Adrenal gland (tissue), 12 donors: ENCODE measurements around the gene RGSL1. TPM values are rescaled to one million over a fixed set of nuclear protein-coding genes. Genes with fewer than 3 reads are reported as not detected.
A peak's percentile ranks its signal among the peaks of the same experiment; 100 is the strongest.
"Not testable (repeated sequence)": the region's sequence is repeated elsewhere in the genome, so short reads cannot be mapped to it uniquely, and the experiment has no call there.

Source experiments
- DNase-seq, 7 donors: peaks; one replicate each; pipeline ENCODE4 v3.0.0-alpha.2; 2019 to 2020
- H3K27ac ChIP-seq, 5 donors: fragments of 200-600 bp; sonication (generic) in 4 of 5; 1 replicate in 3 of 5; 2 replicates in 2 of 5; pipeline versions ENCODE4 v1.5.1 to v1.8.0; 2016 to 2020; ENCODE audit warnings: mild to moderate bottlenecking in 1 of 5
- H3K27me3 ChIP-seq: fragments of 200-600 bp; 2 replicates; pipeline ENCODE4 v1.8.0; 2021
- H3K36me3 ChIP-seq, 2 donors: fragments of 200-600 bp; replicated peaks in 1 of 2; 1 replicate in 1 of 2; 2 replicates in 1 of 2; pipeline versions ENCODE4 v1.5.1 to v1.8.0; 2018 to 2022
- H3K4me1 ChIP-seq, 2 donors: fragments of 200-600 bp; replicated peaks in 1 of 2; 1 replicate in 1 of 2; 2 replicates in 1 of 2; pipeline versions ENCODE4 v1.5.1 to v1.8.0; 2018 to 2021
- H3K4me3 ChIP-seq, 4 donors: fragments of 200-600 bp; sonication (generic) in 3 of 4; one replicate each; pipeline ENCODE4 v1.5.1; 2016 to 2018
- H3K9me3 ChIP-seq, 3 donors: fragments of 200-600 bp; sonication (generic) in 1 of 3; replicated peaks in 1 of 3; 1 replicate in 2 of 3; 2 replicates in 1 of 3; pipeline versions ENCODE4 v1.5.1 to v1.8.0; 2016 to 2021
- POLR2A ChIP-seq, 2 donors: fragments of 450-650 bp; IDR thresholded peaks; one replicate each; pipeline ENCODE4 v1.6.1; 2017; ENCODE audit warnings: antibody characterized with exemption in 2 of 2, mild to moderate bottlenecking in 2 of 2, moderate library complexity in 1 of 2
- WGBS, 4 donors: extraction: QIAGEN DNeasy Blood & Tissue Kit in 2 of 4; methylation state at CpG; one replicate each; pipeline versions ENCODE4 v1.1.5 to v1.1.7; 2013 to 2017; 5-methylcytosine and 5-hydroxymethylcytosine counted together
- intact Hi-C, 2 donors: fragments of 100-400 bp; cut with DNase I; formaldehyde crosslinking; loops; one replicate each; pipeline versions ENCODE4 v1.14.1 to v1.15.0; 2022 to 2023
- polyA plus RNA-seq, 3 donors: library from polyadenylated mRNA; stranded (reverse); fragments of 200-250 nt in 2 of 3; fragments of 350-450 nt in 1 of 3; fragmentation: Illumina TruSeq in 1 of 3; extraction: RNeasy Lipid Tissue Mini Kit (QIAGEN cat#74804) in 1 of 3; gene quantifications; one replicate each; pipeline ENCODE4 v1.2.3, GENCODE V29; 2013 to 2014
- total RNA-seq, 9 donors: library from RNA; depleted of rRNA in 4 of 9; stranded (reverse); fragments of >200 nt in 4 of 9; fragments of 120-200 nt in 1 of 9; fragmentation: NEBNext Ultra II Directional in 1 of 9; extraction: Animal tissue kit (Norgen Biotek cat#: 25700) in 1 of 9; gene quantifications; one replicate each; pipeline versions ENCODE4 v1.1.0 to v1.2.4, GENCODE V29; 2013 to 2023
- TF ChIP-seq, protein P1 (sequence below), 6 experiments: fragments of 450-650 bp in 4 of 6; fragments of 200-600 bp in 2 of 6; sonication (generic) in 1 of 6; IDR thresholded peaks; 1 replicate in 5 of 6; 2 replicates in 1 of 6; pipeline versions ENCODE4 v1.5.1 to v1.8.0; 2016 to 2021; ENCODE audit warnings: antibody characterized with exemption in 6 of 6, mild to moderate bottlenecking in 2 of 6, moderate library complexity in 1 of 6
- donor health status: healthy with polysubstance abuse.
- donor health status: Bipolar disorder and iron deficiency.
- donor health status: DM: yes; HTN: yes; CAD: no.
- donor health status: DM: no; HTN: no; CAD: no.
- donor health status: DM: no; HTN: no; CAD: no.
- donor health status: DM: yes; HTN: yes; CAD: no.

RGSL1 gene
- total and polyA plus RNA-seq, 12 donors: not detected

- WGBS, 4 donors: 53 to 81% (median 58%) methylated on average over 4 of the region's 4 CpGs
- TF ChIP-seq, protein P1, sequence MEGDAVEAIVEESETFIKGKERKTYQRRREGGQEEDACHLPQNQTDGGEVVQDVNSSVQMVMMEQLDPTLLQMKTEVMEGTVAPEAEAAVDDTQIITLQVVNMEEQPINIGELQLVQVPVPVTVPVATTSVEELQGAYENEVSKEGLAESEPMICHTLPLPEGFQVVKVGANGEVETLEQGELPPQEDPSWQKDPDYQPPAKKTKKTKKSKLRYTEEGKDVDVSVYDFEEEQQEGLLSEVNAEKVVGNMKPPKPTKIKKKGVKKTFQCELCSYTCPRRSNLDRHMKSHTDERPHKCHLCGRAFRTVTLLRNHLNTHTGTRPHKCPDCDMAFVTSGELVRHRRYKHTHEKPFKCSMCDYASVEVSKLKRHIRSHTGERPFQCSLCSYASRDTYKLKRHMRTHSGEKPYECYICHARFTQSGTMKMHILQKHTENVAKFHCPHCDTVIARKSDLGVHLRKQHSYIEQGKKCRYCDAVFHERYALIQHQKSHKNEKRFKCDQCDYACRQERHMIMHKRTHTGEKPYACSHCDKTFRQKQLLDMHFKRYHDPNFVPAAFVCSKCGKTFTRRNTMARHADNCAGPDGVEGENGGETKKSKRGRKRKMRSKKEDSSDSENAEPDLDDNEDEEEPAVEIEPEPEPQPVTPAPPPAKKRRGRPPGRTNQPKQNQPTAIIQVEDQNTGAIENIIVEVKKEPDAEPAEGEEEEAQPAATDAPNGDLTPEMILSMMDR (IDR thresholded peaks at IDR 0.05): no peak
- no peak for TF ChIP-seq POLR2A (IDR thresholded peaks at IDR 0.05)
- intact Hi-C loops: loop anchor here in 1 of 2 donors (10.0 kb wide), 2 partner anchors 150 to 340 kb away; partner anchors contain the start of gene NPL
Measured at GRCh38 chr1:182444497-182444896, 5.4 kb upstream of the RGSL1 start.

DNA sequence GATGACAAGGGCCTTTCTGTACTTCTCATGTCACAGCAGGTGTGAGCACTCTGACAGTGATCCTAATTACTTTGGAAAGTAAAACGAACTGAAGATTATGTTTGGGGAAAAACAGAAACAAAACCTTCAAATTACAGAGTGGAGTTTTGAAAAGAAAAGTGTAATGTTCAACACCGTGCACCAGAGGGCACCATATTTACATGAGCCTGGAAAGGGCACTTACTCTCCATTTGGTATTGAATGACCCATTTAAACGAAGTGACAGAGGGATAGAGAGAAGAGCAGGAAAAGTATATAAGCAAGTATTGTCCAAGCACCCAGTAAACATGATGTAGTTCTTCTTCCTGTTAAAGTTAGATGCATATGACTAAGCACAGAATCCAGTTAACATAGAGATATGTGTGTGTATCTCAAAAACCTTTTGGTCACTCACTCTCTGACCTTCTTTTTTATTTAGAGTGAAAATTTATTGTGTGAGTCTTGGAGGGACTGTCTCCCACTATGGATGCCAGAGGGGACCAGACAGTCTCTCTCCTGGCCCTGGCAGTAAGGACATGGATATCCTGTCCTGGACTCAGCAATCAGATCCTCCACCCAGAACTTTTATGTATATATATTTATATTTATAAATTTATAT, 3.8 kb upstream of the RGSL1 start:
- no peak overlapping the region for H3K27ac ChIP-seq
- 2 to 6% (median 2%) methylated on average over 3 of the region's 3 CpGs for WGBS, 4 donors
- TF ChIP-seq, protein P1 (IDR thresholded peaks at IDR 0.05): peak; percentile 33 to 69 (median 62)
- TF ChIP-seq POLR2A (IDR thresholded peaks at IDR 0.05): no peak
- H3K27me3 ChIP-seq: no peaks in the 10 kb centered on the region
- no peaks in the 10 kb centered on the region for H3K36me3 ChIP-seq
- no peaks in the 10 kb centered on the region for H3K9me3 ChIP-seq
- peak in 6 of 7 donors; percentile 9 to 53 (median 34) for DNase-seq
- H3K4me1 ChIP-seq: no peaks in the 10 kb centered on the region
- intact Hi-C loops: loop anchor here (5.0 to 10.0 kb wide), 3 partner anchors 149 to 339 kb away; partner anchors contain the start of genes NPL (in 1 of the 2) and RGS16 (in 1 of the 2)
- H3K4me3 ChIP-seq: no peak overlapping the region

More at GRCh38 chr1:182444497-182444896, 5.4 kb upstream of the RGSL1 start:
- no peaks in the 10 kb centered on the region for H3K27me3 ChIP-seq
- no peak overlapping the region for H3K4me3 ChIP-seq
- no peaks in the 10 kb centered on the region for H3K36me3 ChIP-seq
- no peaks in the 10 kb centered on the region for H3K4me1 ChIP-seq
- no peak overlapping the region for H3K27ac ChIP-seq
- no peak for DNase-seq
- no peaks in the 10 kb centered on the region for H3K9me3 ChIP-seq

GRCh38 chr1:182447124-182447523, 2.8 kb upstream of the RGSL1 start:
- not testable (repeated sequence) for H3K4me3 ChIP-seq, H3K27ac ChIP-seq, H3K27me3 ChIP-seq, H3K4me1 ChIP-seq, H3K36me3 ChIP-seq, H3K9me3 ChIP-seq
- WGBS, 4 donors: 94 to 100% (median 96%) methylated on average over 2 of the region's 2 CpGs
- intact Hi-C loops: loop anchor here (5.0 to 10.0 kb wide), 3 partner anchors 148 to 338 kb away; partner anchors contain the start of genes NPL (in 1 of the 2) and RGS16 (in 1 of the 2)
- DNase-seq: peak in 1 of 7 donors; percentile 35

GRCh38 chr1:182447660-182448059, 2.3 kb upstream of the RGSL1 start:
- H3K4me1 ChIP-seq: no peaks in the 10 kb centered on the region
- H3K27ac ChIP-seq: no peak overlapping the region
- intact Hi-C loops: loop anchor here (5.0 to 10.0 kb wide), 3 partner anchors 147 to 337 kb away; partner anchors contain the start of genes NPL (in 1 of the 2) and RGS16 (in 1 of the 2)
- H3K4me3 ChIP-seq: no peak overlapping the region
- TF ChIP-seq, protein P1 (IDR thresholded peaks at IDR 0.05): no peak
- TF ChIP-seq POLR2A (IDR thresholded peaks at IDR 0.05): no peak
- no peaks in the 10 kb centered on the region for H3K36me3 ChIP-seq
- H3K27me3 ChIP-seq: no peaks in the 10 kb centered on the region
- H3K9me3 ChIP-seq: no peaks in the 10 kb centered on the region
- DNase-seq: no peak
- 76 to 85% (median 82%) methylated on average over 1 of the region's 1 CpG for WGBS, 4 donors
